ENCODE results near the gene GLG1. TPM values are rescaled to one million over a fixed set of nuclear protein-coding genes. Genes with fewer than 3 reads are reported as not detected.

Gene GLG1
- total RNA-seq, 1 donor from 2014 or later: 193 TPM

DNA sequence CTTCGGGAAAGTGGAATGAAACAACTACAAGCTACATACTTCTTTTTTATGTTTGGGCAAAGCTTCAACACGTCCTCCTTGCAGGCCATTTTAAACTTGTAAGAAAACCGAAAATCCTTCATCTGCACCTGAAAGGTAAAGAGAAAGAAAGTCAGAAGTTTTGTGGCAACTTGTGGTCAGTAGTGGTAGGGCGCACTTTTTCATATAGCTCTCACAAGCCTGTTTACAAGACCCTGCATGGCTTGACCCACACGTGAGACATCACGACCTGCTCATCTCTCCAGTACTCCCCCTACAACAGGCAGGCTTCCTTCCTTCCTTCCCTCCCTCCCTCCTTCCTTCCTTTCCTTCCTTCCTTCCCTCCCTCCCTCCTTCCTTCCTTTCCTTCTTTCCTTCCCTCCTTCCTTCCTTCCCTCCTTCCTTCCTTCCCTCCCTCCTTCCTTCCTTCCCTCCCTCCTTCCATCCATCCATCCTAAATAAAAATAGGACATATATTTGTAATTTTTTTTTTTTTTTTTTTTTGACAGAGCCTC lies 136.9 kb downstream of the GLG1 start:
- no peaks in the 10 kb centered on the region for H3K27me3 Mint-ChIP-seq (ENCODE audit: low read depth)
- H3K4me3 Mint-ChIP-seq: no peak overlapping the region
- no peak for TF ChIP-seq CTCF (IDR thresholded peaks at IDR 0.05; ENCODE audit: unreplicated experiment)
- no peaks in the 10 kb centered on the region for H3K4me1 Mint-ChIP-seq
- H3K27ac Mint-ChIP-seq: no peak overlapping the region
- DNase-seq (ENCODE audit: low spot score in 2 of 2, unreplicated experiment in 2 of 2): no peak
- no peaks in the 10 kb centered on the region for H3K9me3 Mint-ChIP-seq
- peaks cover 45% of the 10 kb centered on the region for H3K36me3 Mint-ChIP-seq

DNA sequence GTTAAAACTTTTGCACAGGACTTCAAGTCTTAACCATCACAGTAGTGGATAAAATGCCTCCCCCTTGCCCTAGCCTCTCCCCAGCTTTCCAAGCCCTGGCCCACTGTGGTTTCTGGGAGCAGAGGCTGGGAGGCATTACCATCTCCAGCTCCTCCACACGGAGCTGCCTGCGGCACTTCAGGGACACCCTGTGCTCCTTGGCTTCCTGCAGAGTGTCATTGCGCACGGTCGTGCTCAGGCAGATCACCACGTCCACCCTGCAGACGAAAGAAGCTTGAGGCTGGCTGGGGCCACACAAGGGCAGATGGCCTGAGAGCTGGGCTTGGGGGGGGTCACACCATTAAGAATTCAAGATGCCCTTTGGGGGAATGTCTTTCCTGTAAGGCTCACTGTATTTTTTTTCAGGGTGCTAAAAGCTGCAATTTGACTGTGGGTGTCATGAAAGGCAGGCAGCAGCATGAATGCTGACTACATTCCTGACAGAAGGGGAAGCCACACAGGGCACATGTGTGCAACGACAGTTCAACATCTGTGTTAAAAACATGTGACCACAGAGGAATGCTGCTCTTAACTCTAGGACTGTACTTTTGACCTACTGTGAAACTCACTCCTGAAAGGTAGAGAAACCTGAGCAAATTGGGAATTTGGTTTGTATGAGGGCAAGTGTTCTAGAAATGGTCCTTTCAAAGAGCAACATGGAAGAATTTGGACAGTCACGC lies 137.9 kb downstream of the GLG1 start:
- no peaks in the 10 kb centered on the region for H3K9me3 Mint-ChIP-seq
- DNase-seq (ENCODE audit: low spot score in 2 of 2, unreplicated experiment in 2 of 2): no peak
- TF ChIP-seq CTCF (IDR thresholded peaks at IDR 0.05; ENCODE audit: unreplicated experiment): no peak
- H3K27me3 Mint-ChIP-seq (ENCODE audit: low read depth): no peaks in the 10 kb centered on the region
- no peaks in the 10 kb centered on the region for H3K4me1 Mint-ChIP-seq
- no peak overlapping the region for H3K4me3 Mint-ChIP-seq
- peaks cover 44% of the 10 kb centered on the region for H3K36me3 Mint-ChIP-seq
- H3K27ac Mint-ChIP-seq: no peak overlapping the region

DNA sequence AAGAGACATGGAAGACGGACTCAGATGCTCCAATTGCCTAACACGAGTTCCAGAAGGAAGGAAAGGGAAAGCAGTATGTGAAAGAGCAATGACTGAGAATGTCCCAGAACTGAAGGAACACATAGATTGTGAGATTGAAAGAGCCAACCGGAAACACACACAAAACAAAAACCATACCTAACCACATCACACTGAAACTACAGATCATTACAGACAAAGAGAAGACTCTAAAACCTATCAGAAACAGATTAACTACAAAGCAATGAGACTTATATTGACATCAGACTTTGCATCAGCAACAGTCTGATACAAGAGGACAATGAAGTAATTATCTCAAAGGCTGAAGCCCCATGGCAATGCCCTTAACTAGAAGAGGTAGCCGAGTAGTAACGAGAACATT lies 140.0 kb downstream of the GLG1 start:
- Mint-ChIP-seq H3K36me3 (peaks cover 51% of the 10 kb centered on the region), H3K27me3 (ENCODE audit: low read depth) (no peaks in the 10 kb centered on the region), H3K4me1 (no peaks in the 10 kb centered on the region), H3K27ac (no peak overlapping the region), H3K4me3 (no peak overlapping the region), H3K9me3 (no peaks in the 10 kb centered on the region)
- TF ChIP-seq CTCF (IDR thresholded peaks at IDR 0.05; ENCODE audit: unreplicated experiment): no peak
- no peak for DNase-seq (ENCODE audit: low spot score in 2 of 2, unreplicated experiment in 2 of 2)

DNA sequence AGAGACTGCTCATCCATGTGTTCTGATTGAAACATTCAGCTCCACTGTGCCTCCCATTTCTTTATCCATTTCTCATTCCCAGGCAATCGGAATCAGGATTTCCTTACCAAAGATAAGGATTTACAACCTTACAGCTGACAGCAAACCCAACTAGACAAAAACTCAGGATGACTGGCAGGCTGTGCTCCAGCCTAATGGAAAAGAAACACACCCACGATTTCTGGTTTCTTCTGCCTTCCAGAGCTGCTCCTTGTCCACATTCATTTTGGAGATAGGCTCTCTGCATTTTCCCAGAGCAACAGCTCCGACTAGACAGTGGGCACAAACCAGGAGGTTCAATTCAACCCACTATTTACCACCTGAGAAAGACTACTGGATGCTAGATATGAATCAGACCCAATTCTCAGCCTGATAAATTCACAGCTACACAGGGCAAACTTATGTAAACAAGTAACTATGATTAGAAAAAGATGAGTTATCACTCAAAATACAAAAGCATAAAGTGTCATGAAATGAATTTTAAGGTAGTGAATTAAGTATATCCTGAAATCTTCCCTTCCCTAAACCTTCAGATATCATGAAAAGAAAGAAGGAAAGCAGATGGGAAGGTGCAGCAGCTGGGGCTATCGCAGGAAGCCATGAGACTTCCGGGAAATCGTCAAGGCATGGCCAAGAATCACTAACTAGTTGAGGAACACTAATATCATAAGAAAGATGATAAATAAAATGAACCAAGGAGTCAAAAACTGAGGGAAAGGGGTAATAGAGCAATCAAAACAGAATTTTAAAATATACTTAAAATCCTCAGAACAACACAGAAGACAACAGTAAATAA lies 140.8 kb downstream of the GLG1 start:
- H3K36me3 Mint-ChIP-seq: peaks cover 52% of the 10 kb centered on the region

DNA sequence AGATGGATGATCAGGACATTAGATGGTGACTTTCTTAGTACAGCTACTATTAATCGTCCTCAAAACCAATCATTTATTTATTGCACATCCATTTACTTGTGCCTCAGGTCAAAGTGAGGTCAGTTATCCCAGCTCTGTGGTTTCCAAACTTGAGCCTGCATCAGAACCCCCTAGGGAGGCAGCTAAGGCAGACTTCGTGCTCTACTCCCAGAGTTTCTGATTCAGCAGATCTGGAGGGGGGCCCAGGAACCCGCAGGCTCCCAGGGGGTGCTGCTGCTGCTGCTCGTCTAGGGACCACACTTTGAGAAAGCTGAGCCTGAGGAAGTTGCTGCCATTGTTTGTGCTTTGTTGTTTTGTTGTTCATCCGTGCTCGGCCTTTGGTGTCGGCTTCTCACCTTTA lies 141.6 kb downstream of the GLG1 start:
- Mint-ChIP-seq H3K27ac (no peak overlapping the region), H3K27me3 (ENCODE audit: low read depth) (no peaks in the 10 kb centered on the region), H3K9me3 (no peaks in the 10 kb centered on the region), H3K4me3 (no peak overlapping the region), H3K36me3 (peaks cover 56% of the 10 kb centered on the region), H3K4me1 (no peaks in the 10 kb centered on the region)
- no peak for DNase-seq (ENCODE audit: low spot score in 2 of 2, unreplicated experiment in 2 of 2)
- no peak for TF ChIP-seq CTCF (IDR thresholded peaks at IDR 0.05; ENCODE audit: unreplicated experiment)

More for the DNA sequence above, 140.8 kb downstream of the GLG1 start:
- Mint-ChIP-seq H3K4me3 (no peak overlapping the region), H3K4me1 (no peaks in the 10 kb centered on the region), H3K27ac (no peak overlapping the region), H3K27me3 (ENCODE audit: low read depth) (no peaks in the 10 kb centered on the region), H3K9me3 (no peaks in the 10 kb centered on the region)
- TF ChIP-seq CTCF (IDR thresholded peaks at IDR 0.05; ENCODE audit: unreplicated experiment): no peak
- DNase-seq (ENCODE audit: low spot score in 2 of 2, unreplicated experiment in 2 of 2): no peak
